Astrocyte (in vitro differentiated cells and primary cell): ENCODE results near the gene OR51G2.
"Not testable (repeated sequence)": the region's sequence is repeated elsewhere in the genome, so short reads cannot be mapped to it uniquely, and the experiment has no call there.

Source experiments
- EZH2 ChIP-seq: IDR thresholded peaks from 2 replicates; pipeline ENCODE4 v1.6.1; 2012; ENCODE audit warnings: mild to moderate bottlenecking, low read length, inconsistent platforms; ENCODE audit not compliant: insufficient read depth
- TF ChIP-seq, protein P1 (sequence below): IDR thresholded peaks from 2 replicates; pipeline ENCODE4 v1.5.1; 2011; ENCODE audit warnings: low read depth, mild to moderate bottlenecking, inconsistent platforms, low read length, moderate library complexity; ENCODE audit not compliant: insufficient read depth

GRCh38 chr11:4955613-4956012 is 36.5 kb upstream of the OR51G2 start, which contains the start of gene OR51A2:
- TF ChIP-seq, protein P1, sequence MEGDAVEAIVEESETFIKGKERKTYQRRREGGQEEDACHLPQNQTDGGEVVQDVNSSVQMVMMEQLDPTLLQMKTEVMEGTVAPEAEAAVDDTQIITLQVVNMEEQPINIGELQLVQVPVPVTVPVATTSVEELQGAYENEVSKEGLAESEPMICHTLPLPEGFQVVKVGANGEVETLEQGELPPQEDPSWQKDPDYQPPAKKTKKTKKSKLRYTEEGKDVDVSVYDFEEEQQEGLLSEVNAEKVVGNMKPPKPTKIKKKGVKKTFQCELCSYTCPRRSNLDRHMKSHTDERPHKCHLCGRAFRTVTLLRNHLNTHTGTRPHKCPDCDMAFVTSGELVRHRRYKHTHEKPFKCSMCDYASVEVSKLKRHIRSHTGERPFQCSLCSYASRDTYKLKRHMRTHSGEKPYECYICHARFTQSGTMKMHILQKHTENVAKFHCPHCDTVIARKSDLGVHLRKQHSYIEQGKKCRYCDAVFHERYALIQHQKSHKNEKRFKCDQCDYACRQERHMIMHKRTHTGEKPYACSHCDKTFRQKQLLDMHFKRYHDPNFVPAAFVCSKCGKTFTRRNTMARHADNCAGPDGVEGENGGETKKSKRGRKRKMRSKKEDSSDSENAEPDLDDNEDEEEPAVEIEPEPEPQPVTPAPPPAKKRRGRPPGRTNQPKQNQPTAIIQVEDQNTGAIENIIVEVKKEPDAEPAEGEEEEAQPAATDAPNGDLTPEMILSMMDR = not testable (repeated sequence)
- not testable (repeated sequence) for TF ChIP-seq EZH2
